Left lung (tissue), 10 donors: ENCODE results near the gene THBD. TPM values are rescaled to one million over a fixed set of nuclear protein-coding genes. Genes with fewer than 3 reads are reported as not detected.

ENCODE experiments used
- ATAC-seq: fragments of 200-7000 bp; cut with Tn5 transposase; one replicate; pipeline ENCODE4 v1.9.1; 2020; ENCODE audit warnings: moderate library complexity
- DNase-seq, 4 donors: peaks; one replicate each; pipeline ENCODE4 v3.0.0-alpha.2; 2013 to 2020
- H3K27ac ChIP-seq, 2 donors: fragments of 200-600 bp; sonication (generic) in 1 of 2; one replicate each; pipeline versions ENCODE4 v1.5.0 to v1.8.0; 2020 to 2021
- H3K27me3 ChIP-seq, 2 donors: fragments of 200-600 bp; sonication (generic) in 1 of 2; one replicate each; pipeline versions ENCODE4 v1.5.0 to v1.8.0; 2020 to 2021
- H3K36me3 ChIP-seq, 2 donors: fragments of 200-600 bp; sonication (generic) in 1 of 2; one replicate each; pipeline versions ENCODE4 v1.5.0 to v1.8.0; 2020 to 2021
- H3K4me1 ChIP-seq, 2 donors: fragments of 200-600 bp; one replicate each; pipeline ENCODE4 v1.8.0; 2021
- H3K4me3 ChIP-seq, 2 donors: fragments of 200-600 bp; sonication (generic) in 1 of 2; one replicate each; pipeline versions ENCODE4 v1.5.0 to v1.8.0; 2020 to 2021; ENCODE audit warnings: mild to moderate bottlenecking in 1 of 2
- H3K9me3 ChIP-seq, 2 donors: fragments of 200-600 bp; sonication (generic) in 1 of 2; one replicate each; pipeline versions ENCODE4 v1.5.0 to v1.8.0; 2020 to 2021
- intact Hi-C, 2 donors: fragments of 100-400 bp; cut with DNase I; formaldehyde crosslinking; loops; one replicate each; pipeline versions ENCODE4 v1.11.2 to v1.14.2; 2022
- polyA plus RNA-seq, 6 donors: library from polyadenylated mRNA; unstranded; fragments of 120-200 nt; gene quantifications; one replicate each; pipeline ENCODE4 v1.2.1, GENCODE V29; 2013; ENCODE audit not compliant: insufficient read length in 6 of 6
- total RNA-seq, 2 donors: library from RNA; stranded (reverse); fragmentation: NEBNext Ultra II Directional; extraction: Animal tissue kit (Norgen Biotek cat#: 25700); gene quantifications; one replicate each; pipeline ENCODE4 v1.2.1, GENCODE V29; 2021
- TF ChIP-seq, protein P1 (sequence below), 2 donors: fragments of 200-600 bp; sonication (generic) in 1 of 2; IDR thresholded peaks; one replicate each; pipeline versions ENCODE4 v1.5.0 to v1.8.0; 2021; ENCODE audit warnings: antibody characterized with exemption in 2 of 2
- donor health status: DM: no; HTN: yes; CAD: no.
- donor health status: DM: no; HTN: no; CAD: no.

The THBD gene
- total and polyA plus RNA-seq, 8 donors = 27.3 to 77.4 (median 47.2) TPM

DNA sequence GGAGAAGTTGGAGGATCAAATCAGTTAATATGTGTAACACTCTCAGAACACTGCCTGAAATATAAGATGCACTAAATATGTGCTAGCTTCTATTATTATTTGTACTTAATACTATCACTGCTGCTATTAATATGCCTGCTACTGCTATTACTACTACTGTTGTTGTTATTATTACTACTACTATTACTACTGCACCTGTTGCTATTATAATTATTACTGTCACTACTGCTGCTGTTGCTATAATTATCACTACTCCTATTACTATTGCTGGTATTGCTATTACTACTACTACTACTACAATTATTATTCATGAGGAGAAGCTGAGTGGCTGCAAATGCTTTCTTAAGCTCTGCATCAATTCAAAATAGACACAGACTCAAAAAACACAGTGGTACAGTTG lies 31.0 kb downstream of the THBD start:
- TF ChIP-seq, protein P1, sequence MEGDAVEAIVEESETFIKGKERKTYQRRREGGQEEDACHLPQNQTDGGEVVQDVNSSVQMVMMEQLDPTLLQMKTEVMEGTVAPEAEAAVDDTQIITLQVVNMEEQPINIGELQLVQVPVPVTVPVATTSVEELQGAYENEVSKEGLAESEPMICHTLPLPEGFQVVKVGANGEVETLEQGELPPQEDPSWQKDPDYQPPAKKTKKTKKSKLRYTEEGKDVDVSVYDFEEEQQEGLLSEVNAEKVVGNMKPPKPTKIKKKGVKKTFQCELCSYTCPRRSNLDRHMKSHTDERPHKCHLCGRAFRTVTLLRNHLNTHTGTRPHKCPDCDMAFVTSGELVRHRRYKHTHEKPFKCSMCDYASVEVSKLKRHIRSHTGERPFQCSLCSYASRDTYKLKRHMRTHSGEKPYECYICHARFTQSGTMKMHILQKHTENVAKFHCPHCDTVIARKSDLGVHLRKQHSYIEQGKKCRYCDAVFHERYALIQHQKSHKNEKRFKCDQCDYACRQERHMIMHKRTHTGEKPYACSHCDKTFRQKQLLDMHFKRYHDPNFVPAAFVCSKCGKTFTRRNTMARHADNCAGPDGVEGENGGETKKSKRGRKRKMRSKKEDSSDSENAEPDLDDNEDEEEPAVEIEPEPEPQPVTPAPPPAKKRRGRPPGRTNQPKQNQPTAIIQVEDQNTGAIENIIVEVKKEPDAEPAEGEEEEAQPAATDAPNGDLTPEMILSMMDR (IDR thresholded peaks at IDR 0.05) = no peak
- H3K36me3 ChIP-seq = no peaks in the 10 kb centered on the region
- no peaks in the 10 kb centered on the region for H3K4me1 ChIP-seq
- intact Hi-C loops = no loop called here
- H3K27me3 ChIP-seq = no peaks in the 10 kb centered on the region
- no peak for ATAC-seq
- no peaks in the 10 kb centered on the region for H3K9me3 ChIP-seq
- DNase-seq = no peak
- no peak overlapping the region for H3K27ac ChIP-seq
- H3K4me3 ChIP-seq = no peak overlapping the region

DNA sequence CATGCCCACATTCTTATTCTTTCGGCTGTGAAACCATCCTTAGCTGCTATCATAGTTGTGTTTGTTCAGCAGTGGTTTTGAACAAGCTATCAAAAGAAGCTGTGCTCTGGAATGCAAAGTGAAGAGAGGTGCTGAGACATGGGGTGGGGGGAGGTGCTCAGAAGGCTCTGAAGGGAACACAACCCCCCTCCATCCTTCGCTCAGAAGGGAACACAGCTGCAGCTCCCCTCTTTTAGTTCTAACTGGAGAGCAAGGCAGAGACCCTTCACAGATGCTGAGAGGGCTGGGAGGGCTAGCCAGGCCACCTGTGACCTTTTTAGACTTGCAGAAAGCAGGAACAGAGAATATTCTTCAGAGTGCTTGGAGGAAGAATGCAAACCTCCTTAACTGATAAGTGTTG lies 32.0 kb downstream of the THBD start:
- H3K36me3 ChIP-seq = no peaks in the 10 kb centered on the region
- H3K4me3 ChIP-seq = no peak overlapping the region
- intact Hi-C loops = no loop called here
- ATAC-seq (no peak), DNase-seq (no peak)
- H3K27ac ChIP-seq = no peak overlapping the region
- no peaks in the 10 kb centered on the region for H3K27me3 ChIP-seq
- H3K9me3 ChIP-seq = no peaks in the 10 kb centered on the region
- H3K4me1 ChIP-seq = no peaks in the 10 kb centered on the region
- TF ChIP-seq, protein P1 (IDR thresholded peaks at IDR 0.05) = no peak

DNA sequence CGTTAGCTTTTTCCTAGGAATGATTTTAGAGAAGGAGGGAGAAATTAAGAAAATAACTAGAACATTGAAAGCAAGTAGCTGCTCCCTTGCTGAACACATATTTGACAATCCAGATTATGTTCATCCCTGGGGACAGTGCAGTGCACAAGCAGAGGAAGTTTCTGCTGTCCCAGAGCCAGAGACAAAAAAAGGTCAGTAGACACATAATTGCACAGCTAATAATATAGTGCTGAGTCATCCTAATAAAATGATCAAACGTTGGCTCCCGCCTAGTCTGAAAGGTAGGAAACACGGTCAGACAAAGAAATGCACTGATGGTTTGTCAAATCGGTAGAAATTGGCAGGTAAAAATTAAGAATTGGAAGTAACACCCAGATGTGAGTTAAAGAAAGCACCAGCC lies 36.0 kb downstream of the THBD start:
- intact Hi-C loops = no loop called here
- TF ChIP-seq, protein P1 (IDR thresholded peaks at IDR 0.05) = no peak
- Histone ChIP-seq H3K27me3 (no peaks in the 10 kb centered on the region), H3K4me3 (no peak overlapping the region), H3K36me3 (no peaks in the 10 kb centered on the region), H3K4me1 (no peaks in the 10 kb centered on the region), H3K27ac (no peak overlapping the region), H3K9me3 (no peaks in the 10 kb centered on the region)
- DNase-seq (no peak), ATAC-seq (no peak)

DNA sequence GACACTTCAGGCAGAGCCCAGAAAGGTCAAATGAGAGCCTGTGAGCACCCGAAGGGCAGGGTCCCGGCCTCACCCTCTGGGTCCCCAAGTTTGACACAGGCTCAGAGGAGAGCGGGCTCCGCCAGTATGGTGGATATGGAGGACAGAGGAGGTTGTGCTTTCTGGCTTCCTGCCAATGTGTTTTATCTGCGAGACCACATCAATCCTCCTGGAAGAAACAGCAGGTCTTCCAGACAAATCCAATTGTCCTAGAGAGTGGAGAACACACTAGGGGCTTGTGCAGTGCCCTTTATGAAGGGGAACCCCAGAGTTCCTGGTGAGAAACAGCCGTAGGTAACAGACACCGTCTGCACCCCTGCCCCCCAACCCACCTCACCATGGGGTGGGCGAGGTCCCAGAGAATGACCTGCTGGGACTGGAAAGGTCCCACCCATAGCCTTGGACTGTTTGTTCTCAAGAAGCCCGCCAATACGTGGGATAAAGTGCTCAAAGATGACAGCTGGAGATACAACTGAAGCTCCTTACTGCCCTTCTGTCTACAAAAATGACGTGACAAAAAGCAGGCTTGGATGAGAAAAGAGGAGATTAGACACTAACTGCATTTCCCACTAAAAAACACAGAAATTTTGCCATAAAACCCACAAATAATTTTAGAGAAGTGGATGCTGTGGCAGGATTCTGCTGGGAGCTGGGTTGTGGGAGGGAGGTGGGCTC lies 38.3 kb downstream of the THBD start:
- Histone ChIP-seq H3K4me1 (no peaks in the 10 kb centered on the region), H3K27ac (no peak overlapping the region), H3K36me3 (no peaks in the 10 kb centered on the region), H3K27me3 (no peaks in the 10 kb centered on the region), H3K9me3 (no peaks in the 10 kb centered on the region), H3K4me3 (no peak overlapping the region)
- TF ChIP-seq, protein P1 (IDR thresholded peaks at IDR 0.05) = no peak
- DNase-seq (no peak), ATAC-seq (no peak)
- intact Hi-C loops = no loop called here

DNA sequence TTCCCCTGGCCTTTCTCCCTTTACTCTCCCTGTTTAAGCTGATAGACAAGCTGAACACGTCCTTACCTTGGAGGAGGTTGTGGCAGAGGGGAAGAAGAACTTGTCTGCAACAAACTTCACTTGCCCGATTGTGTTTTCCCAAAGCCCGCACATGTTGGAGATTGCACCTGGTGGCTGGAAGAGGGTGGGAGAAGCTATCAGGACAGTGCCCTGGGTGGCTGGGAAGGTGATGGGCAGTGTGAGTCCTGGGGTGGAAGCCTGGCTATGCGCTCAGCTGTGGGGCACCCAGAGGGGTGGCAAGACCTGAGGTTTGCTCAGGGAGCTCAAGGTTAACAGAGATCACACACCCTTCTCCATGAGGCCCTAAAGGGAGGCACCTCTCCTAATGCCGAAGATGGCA lies 39.4 kb downstream of the THBD start:
- ATAC-seq (no peak), DNase-seq (no peak)
- no peaks in the 10 kb centered on the region for H3K36me3 ChIP-seq
- intact Hi-C loops = no loop called here
- TF ChIP-seq, protein P1 (IDR thresholded peaks at IDR 0.05) = no peak
- H3K27ac ChIP-seq = no peak overlapping the region
- no peaks in the 10 kb centered on the region for H3K4me1 ChIP-seq
- H3K4me3 ChIP-seq = no peak overlapping the region
- no peaks in the 10 kb centered on the region for H3K9me3 ChIP-seq
- no peaks in the 10 kb centered on the region for H3K27me3 ChIP-seq
